ENCODE measurements around the gene SCAP. TPM values are rescaled to one million over a fixed set of nuclear protein-coding genes. Genes with fewer than 3 reads are reported as not detected.

Gene SCAP
- total and polyA plus RNA-seq, 2 experiments from 2014 or later, result 35.5 to 141 TPM

DNA sequence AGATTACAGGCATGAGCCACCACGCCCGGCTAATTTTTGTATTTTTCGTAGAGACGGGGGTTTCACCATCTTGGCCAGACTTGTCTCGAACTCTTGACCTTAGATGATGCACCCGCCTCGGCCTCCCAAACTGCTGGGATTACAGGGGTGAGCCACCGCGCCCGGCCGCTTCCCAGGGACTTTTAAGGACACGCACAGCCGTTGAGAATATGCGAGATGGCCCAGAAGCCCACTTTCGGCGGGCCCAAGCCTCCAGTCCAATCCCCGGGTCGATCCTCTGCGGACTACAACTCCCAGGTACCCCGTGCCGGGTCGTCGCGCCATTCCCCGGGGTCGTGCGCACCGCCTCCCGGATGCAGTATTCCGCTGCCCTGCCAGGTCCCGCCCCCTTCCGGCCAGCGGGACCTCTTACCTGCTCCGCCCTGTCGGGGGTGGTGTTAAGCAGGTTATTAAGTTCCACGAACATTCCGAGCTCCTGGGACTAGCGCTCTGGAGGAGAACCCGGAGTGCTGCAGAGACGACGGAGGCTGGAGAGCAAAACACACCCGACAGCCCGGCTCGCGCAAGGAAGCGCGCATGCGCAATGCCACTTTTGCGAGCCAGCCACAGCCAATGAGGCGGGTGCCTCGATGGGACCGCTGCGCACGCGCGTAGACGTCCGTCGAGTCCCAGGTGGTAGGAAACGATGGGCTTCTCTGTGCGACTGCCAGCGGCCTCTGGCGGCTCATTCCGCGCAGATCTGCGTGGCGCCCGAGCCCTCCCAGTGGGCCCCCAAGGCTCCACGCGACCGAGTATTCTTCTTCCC lies 37.6 kb upstream of the SCAP start, which contains the start of gene ELP6:
Gene ELP6, minus strand, starts transcription at position 588 of the 805 bp plus-strand sequence. Its CDS starts 122 bp downstream, at position 466.
- Histone ChIP-seq H3F3A (replicated peaks; ENCODE audit: low read depth) (peaks cover 11% of the 10 kb centered on the region; the same call in 1 of the 2 replicates), H3K4me1 (ENCODE audit: insufficient read depth) (peaks cover 12% of the 10 kb centered on the region), H3K27ac (ENCODE audit: low read depth) (peak within 1 kb of the TSS; percentile 86), H3K36me3 (ENCODE audit: insufficient read depth) (peaks cover 7% of the 10 kb centered on the region; the same call in 1 of the 2 replicates), H3K79me2 (replicated peaks; ENCODE audit: insufficient read depth) (peaks cover 27% of the 10 kb centered on the region), H3K4me3 (peak within 1 kb of the TSS; percentile 59), H4K20me1 (replicated peaks; ENCODE audit: insufficient read depth) (no peaks in the 10 kb centered on the region), H3K9me2 (ENCODE audit: insufficient read depth) (no peaks in the 10 kb centered on the region), H3K4me2 (peak within 1 kb of the TSS; percentile 90), H3K27me3 (ENCODE audit: insufficient read depth) (no peaks in the 10 kb centered on the region), H2AFZ (peak within 1 kb of the TSS; percentile 52)
- Mint-ChIP-seq H3K36me3 (ENCODE audit: low read depth) (peaks cover 34% of the 10 kb centered on the region), H3K27ac (peak within 1 kb of the TSS; percentile 98), H3K4me1 (peaks cover 7% of the 10 kb centered on the region), H3K9me3 (no peaks in the 10 kb centered on the region; the same call in 1 of the 3 replicates), H3K4me3 (peak within 1 kb of the TSS; percentile 99), H3K27me3 (ENCODE audit: insufficient read depth, low read depth, poor library complexity) (peaks cover 19% of the 10 kb centered on the region)
- DNase-seq (ENCODE audit: low spot score) (peak; percentile 98), ATAC-seq (peak; percentile 98)
- TF ChIP-seq POLR2AphosphoS5 (IDR thresholded peaks at IDR 0.05; ENCODE audit: low read depth) (peak; percentile 86), ETS1 (IDR thresholded peaks at IDR 0.05) (peak; percentile 94), CTCF (conservative IDR thresholded peaks at IDR 0.05; ENCODE audit: low read depth in 2 of 2) (peak; percentile 46 to 84; a peak in 3 of 4 replicates), EZH2phosphoT487 (IDR thresholded peaks at IDR 0.05; ENCODE audit: unreplicated experiment) (no peak), JUNB (IDR thresholded peaks at IDR 0.05; ENCODE audit: unreplicated experiment) (no peak), CREB1 (CRISPR knock-in tag; IDR thresholded peaks at IDR 0.05; ENCODE audit: low read depth) (peak; percentile 78), NANOG (IDR thresholded peaks at IDR 0.05; ENCODE audit: borderline replicate concordance) (no peak), STAT1 (IDR thresholded peaks at IDR 0.05; ENCODE audit: unreplicated experiment) (no peak), EZH2 (IDR thresholded peaks at IDR 0.05; ENCODE audit: low read depth, unreplicated experiment) (no peak), ZNF331 (CRISPR knock-in tag; IDR thresholded peaks at IDR 0.05; ENCODE audit: low read depth) (no peak), ZNF114 (CRISPR knock-in tag; IDR thresholded peaks at IDR 0.05) (no peak)
- TF ChIP-seq, protein P1, sequence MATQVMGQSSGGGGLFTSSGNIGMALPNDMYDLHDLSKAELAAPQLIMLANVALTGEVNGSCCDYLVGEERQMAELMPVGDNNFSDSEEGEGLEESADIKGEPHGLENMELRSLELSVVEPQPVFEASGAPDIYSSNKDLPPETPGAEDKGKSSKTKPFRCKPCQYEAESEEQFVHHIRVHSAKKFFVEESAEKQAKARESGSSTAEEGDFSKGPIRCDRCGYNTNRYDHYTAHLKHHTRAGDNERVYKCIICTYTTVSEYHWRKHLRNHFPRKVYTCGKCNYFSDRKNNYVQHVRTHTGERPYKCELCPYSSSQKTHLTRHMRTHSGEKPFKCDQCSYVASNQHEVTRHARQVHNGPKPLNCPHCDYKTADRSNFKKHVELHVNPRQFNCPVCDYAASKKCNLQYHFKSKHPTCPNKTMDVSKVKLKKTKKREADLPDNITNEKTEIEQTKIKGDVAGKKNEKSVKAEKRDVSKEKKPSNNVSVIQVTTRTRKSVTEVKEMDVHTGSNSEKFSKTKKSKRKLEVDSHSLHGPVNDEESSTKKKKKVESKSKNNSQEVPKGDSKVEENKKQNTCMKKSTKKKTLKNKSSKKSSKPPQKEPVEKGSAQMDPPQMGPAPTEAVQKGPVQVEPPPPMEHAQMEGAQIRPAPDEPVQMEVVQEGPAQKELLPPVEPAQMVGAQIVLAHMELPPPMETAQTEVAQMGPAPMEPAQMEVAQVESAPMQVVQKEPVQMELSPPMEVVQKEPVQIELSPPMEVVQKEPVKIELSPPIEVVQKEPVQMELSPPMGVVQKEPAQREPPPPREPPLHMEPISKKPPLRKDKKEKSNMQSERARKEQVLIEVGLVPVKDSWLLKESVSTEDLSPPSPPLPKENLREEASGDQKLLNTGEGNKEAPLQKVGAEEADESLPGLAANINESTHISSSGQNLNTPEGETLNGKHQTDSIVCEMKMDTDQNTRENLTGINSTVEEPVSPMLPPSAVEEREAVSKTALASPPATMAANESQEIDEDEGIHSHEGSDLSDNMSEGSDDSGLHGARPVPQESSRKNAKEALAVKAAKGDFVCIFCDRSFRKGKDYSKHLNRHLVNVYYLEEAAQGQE (IDR thresholded peaks at IDR 0.05; ENCODE audit: unreplicated experiment), result peak; percentile 5
